H1 (cell line): Measurements from ENCODE around the gene ETV7. TPM values are rescaled to one million over a fixed set of nuclear protein-coding genes. Genes with fewer than 3 reads are reported as not detected.
A peak's percentile ranks its signal among the peaks of the same experiment; 100 is the strongest.

Source experiments
- CTCF ChIA-PET: fragments of 300-600 bp; sonication (Branson Sonifier 250); formaldehyde crosslinking; loops from one replicate; lab custom pipeline; 2021; ENCODE audit not compliant: partially characterized antibody; lab: Charles Lee
- POLR2A ChIA-PET: fragments of 300-600 bp; sonication (Branson Sonifier 250); formaldehyde crosslinking; loops from one replicate; lab custom pipeline; 2021; ENCODE audit warnings: inconsistent platforms; ENCODE audit not compliant: partially characterized antibody; lab: Charles Lee
- DNase-seq, 2 experiments: peaks; one replicate each; pipeline versions ENCODE4 v3.0.0 to v3.0.0-alpha.2; 2010 to 2022; ENCODE audit warnings: low spot score in 2 of 2, low read depth in 1 of 2, mixed read lengths in 1 of 2
- FAIRE-seq: peaks from 2 replicates; lab custom pipeline; 2011; peaks lifted over from hg19 to GRCh38; lab: Jason Lieb, UNC
- H2AFZ ChIP-seq: 2 replicates; pipeline ENCODE4 v1.8.1; 2012; ENCODE audit warnings: low read length, inconsistent platforms
- H2AK5ac ChIP-seq: 2 replicates; pipeline ENCODE4 v1.6.1; 2013; ENCODE audit warnings: low read depth, low read length
- H2BK120ac ChIP-seq: replicated peaks from 2 replicates; pipeline ENCODE3; 2013; ENCODE audit warnings: low read depth, low read length, inconsistent platforms
- H2BK12ac ChIP-seq: 2 replicates; pipeline ENCODE4 v1.6.1; 2013; ENCODE audit warnings: low read depth, low read length
- H2BK15ac ChIP-seq: 2 replicates; pipeline ENCODE4 v1.6.1; 2013; ENCODE audit warnings: low read length
- H2BK20ac ChIP-seq: 2 replicates; pipeline ENCODE4 v1.6.1; 2013; ENCODE audit warnings: low read length
- H2BK5ac ChIP-seq: 2 replicates; pipeline ENCODE4 v1.6.1; 2013; ENCODE audit warnings: low read depth, low read length
- H3K14ac ChIP-seq: 2 replicates; pipeline ENCODE4 v1.6.1; 2013; ENCODE audit warnings: inconsistent platforms; ENCODE audit not compliant: insufficient read length
- H3K18ac ChIP-seq: 2 replicates; pipeline ENCODE4 v1.6.1; 2013; ENCODE audit warnings: low read length; ENCODE audit errors: extremely low read depth
- H3K23ac ChIP-seq: 2 replicates; pipeline ENCODE4 v1.6.1; 2013; ENCODE audit warnings: inconsistent platforms; ENCODE audit not compliant: insufficient read length
- H3K23me2 ChIP-seq: 2 replicates; pipeline ENCODE4 v1.6.1; 2013; ENCODE audit warnings: low read depth, low read length
- H3K27ac ChIP-seq: 2 replicates; pipeline ENCODE4 v1.6.1; 2011; ENCODE audit warnings: low read depth, low read length, inconsistent platforms
- H3K27me3 ChIP-seq, 4 experiments: replicated peaks in 1 of 4; 1 replicate in 1 of 4; 2 replicates in 3 of 4; pipeline versions ENCODE4 v1.6.1 to v1.8.1; 2011 to 2013; ENCODE audit warnings: low read length in 3 of 4, mild to moderate bottlenecking in 3 of 4, inconsistent platforms in 2 of 4, mixed read lengths in 2 of 4, moderate library complexity in 1 of 4; ENCODE audit not compliant: control insufficient read depth in 3 of 4, insufficient read depth in 3 of 4; ENCODE audit errors: extremely low read depth in 1 of 4
- H3K36me3 ChIP-seq, 4 experiments: 2 replicates each; pipeline versions ENCODE4 v1.6.1 to v1.8.1; 2011 to 2013; ENCODE audit warnings: mild to moderate bottlenecking in 4 of 4, low read length in 3 of 4, moderate library complexity in 2 of 4, control low read depth in 1 of 4, inconsistent platforms in 1 of 4; ENCODE audit not compliant: insufficient read depth in 4 of 4, control insufficient read depth in 2 of 4
- H3K4ac ChIP-seq: replicated peaks from 2 replicates; pipeline ENCODE3; 2013; ENCODE audit warnings: low read length, low read depth, mixed read lengths, inconsistent platforms; ENCODE audit not compliant: insufficient read length
- H3K4me1 ChIP-seq, 4 experiments: replicated peaks in 1 of 4; 1 replicate in 1 of 4; 2 replicates in 3 of 4; pipeline versions ENCODE4 v1.6.1 to v1.8.1; 2011 to 2013; ENCODE audit warnings: low read length in 3 of 4, inconsistent platforms in 2 of 4, mixed read lengths in 1 of 4; ENCODE audit not compliant: insufficient read depth in 4 of 4, control insufficient read depth in 3 of 4
- H3K4me2 ChIP-seq, 2 experiments: 2 replicates each; pipeline versions ENCODE4 v1.6.1 to v1.8.1; 2011 to 2013; ENCODE audit warnings: low read depth in 2 of 2, low read length in 2 of 2, control low read depth in 1 of 2, inconsistent platforms in 1 of 2, mild to moderate bottlenecking in 1 of 2; ENCODE audit not compliant: insufficient read depth in 1 of 2
- H3K4me3 ChIP-seq, 4 experiments: fragments of 200-600, 300-600 bp in 1 of 4; sonication (generic), shearing (Covaris generic), sonication (Bioruptor Twin) in 1 of 4; 2 replicates each; pipeline versions ENCODE4 v1.5.1 to v1.8.1; 2011 to 2016; ENCODE audit warnings: low read length in 4 of 4, low read depth in 3 of 4, control low read depth in 2 of 4, inconsistent platforms in 2 of 4, mild to moderate bottlenecking in 2 of 4, mixed read lengths in 1 of 4, moderate library complexity in 1 of 4; ENCODE audit not compliant: insufficient read depth in 2 of 4; ENCODE audit errors: extremely low read depth in 1 of 4
- H3K56ac ChIP-seq: replicated peaks from 2 replicates; pipeline ENCODE3; 2013; ENCODE audit warnings: low read depth, mild to moderate bottlenecking, mixed read lengths, low read length, inconsistent platforms; ENCODE audit not compliant: insufficient read length
- H3K79me1 ChIP-seq: 2 replicates; pipeline ENCODE4 v1.6.1; 2013; ENCODE audit warnings: low read depth, low read length, control low read depth
- H3K79me2 ChIP-seq, 2 experiments: 2 replicates each; pipeline versions ENCODE4 v1.6.1 to v1.8.1; 2012 to 2013; ENCODE audit warnings: low read length in 2 of 2, mild to moderate bottlenecking in 2 of 2, inconsistent platforms in 1 of 2; ENCODE audit not compliant: insufficient read depth in 2 of 2, control insufficient read depth in 1 of 2
- H3K9ac ChIP-seq, 4 experiments: replicated peaks in 1 of 4; 1 replicate in 1 of 4; 2 replicates in 3 of 4; pipeline versions ENCODE4 v1.6.1 to v1.8.1; 2011 to 2013; ENCODE audit warnings: low read depth in 3 of 4, low read length in 3 of 4, control low read depth in 2 of 4, mild to moderate bottlenecking in 2 of 4, moderate library complexity in 2 of 4, inconsistent platforms in 1 of 4; ENCODE audit errors: extremely low read depth in 1 of 4
- H3K9me3 ChIP-seq, 2 experiments: 2 replicates each; pipeline versions ENCODE4 v1.6.1 to v1.8.1; 2012 to 2013; ENCODE audit warnings: mild to moderate bottlenecking in 2 of 2, moderate library complexity in 2 of 2, control low read depth in 1 of 2, inconsistent platforms in 1 of 2, low read depth in 1 of 2, low read length in 1 of 2, mixed read lengths in 1 of 2; ENCODE audit not compliant: insufficient read depth in 2 of 2
- H4K20me1 ChIP-seq, 2 experiments: replicated peaks in 1 of 2; 2 replicates each; pipeline versions ENCODE3 to v1.8.1; 2011 to 2013; ENCODE audit warnings: inconsistent platforms in 2 of 2, low read length in 2 of 2, mild to moderate bottlenecking in 1 of 2; ENCODE audit not compliant: insufficient read depth in 2 of 2, control insufficient read depth in 1 of 2
- H4K5ac ChIP-seq: 2 replicates; pipeline ENCODE4 v1.6.1; 2013; ENCODE audit warnings: low read length, low read depth, mixed read lengths, inconsistent platforms; ENCODE audit not compliant: insufficient read length
- H4K8ac ChIP-seq: 2 replicates; pipeline ENCODE4 v1.8.0; 2013; ENCODE audit warnings: mild to moderate bottlenecking, moderate library complexity, low read length, inconsistent platforms; ENCODE audit not compliant: insufficient read depth; ENCODE audit errors: extremely low read depth
- H4K91ac ChIP-seq: replicated peaks from 2 replicates; pipeline ENCODE3; 2013; ENCODE audit warnings: low read length, mixed read lengths, inconsistent platforms; ENCODE audit not compliant: insufficient read length
- ATF2 ChIP-seq: IDR thresholded peaks from 2 replicates; pipeline ENCODE4 v1.6.1; 2012; ENCODE audit warnings: low read length, inconsistent platforms
- BACH1 ChIP-seq: IDR thresholded peaks from 2 replicates; pipeline ENCODE4 v1.6.1; 2012; ENCODE audit warnings: low read length, improper control_type of control experiment
- CREB1 ChIP-seq: IDR thresholded peaks from 2 replicates; pipeline ENCODE4 v1.6.1; 2012; ENCODE audit warnings: inconsistent platforms
- CTBP2 ChIP-seq: IDR thresholded peaks from 2 replicates; pipeline ENCODE4 v1.7.0; 2011; ENCODE audit warnings: borderline replicate concordance, mild to moderate bottlenecking, moderate library complexity, mixed read lengths, low read length; ENCODE audit not compliant: insufficient read depth, insufficient read length
- GABPA ChIP-seq: IDR thresholded peaks from 2 replicates; pipeline ENCODE4 v1.6.1; 2011; ENCODE audit warnings: mild to moderate bottlenecking, low read length, moderate library complexity, borderline replicate concordance; ENCODE audit not compliant: insufficient read depth
- HDAC2 ChIP-seq, 2 experiments: fragments of 300-600 bp in 1 of 2; sonication (generic) in 1 of 2; IDR thresholded peaks; 2 replicates each; pipeline ENCODE4 v1.6.1; 2011 to 2012; ENCODE audit warnings: low read depth in 2 of 2, low read length in 2 of 2, mild to moderate bottlenecking in 2 of 2, moderate library complexity in 2 of 2, borderline replicate concordance in 1 of 2, inconsistent platforms in 1 of 2
- JUND ChIP-seq: IDR thresholded peaks from 2 replicates; pipeline ENCODE4 v1.6.1; 2011; ENCODE audit warnings: mild to moderate bottlenecking, improper control_type of control experiment, low read length
- KDM5A ChIP-seq: fragments of 200-600 bp; IDR thresholded peaks from 2 replicates; pipeline ENCODE4 v1.7.1; 2012; ENCODE audit warnings: mild to moderate bottlenecking, low read length, inconsistent platforms, mixed read lengths
- PHF8 ChIP-seq: fragments of 200-600 bp; sonication (generic); conservative IDR thresholded peaks from 2 replicates; pipeline ENCODE4 v1.7.1; 2012; ENCODE audit warnings: low read depth, mild to moderate bottlenecking, inconsistent platforms, low read length, moderate library complexity
- RXRA ChIP-seq: IDR thresholded peaks from 2 replicates; pipeline ENCODE4 v1.6.1; 2011; ENCODE audit warnings: low read depth, mild to moderate bottlenecking, low read length, moderate library complexity; ENCODE audit not compliant: insufficient read depth
- SP4 ChIP-seq: IDR thresholded peaks from 2 replicates; pipeline ENCODE4 v1.6.1; 2012; ENCODE audit warnings: low read length, inconsistent platforms
- YY1 ChIP-seq: IDR thresholded peaks from 2 replicates; pipeline ENCODE4 v1.6.1; 2011; ENCODE audit warnings: low read depth, mild to moderate bottlenecking, low read length
- WGBS, 2 experiments: shearing (Covaris generic) in 1 of 2; methylation state at CpG; one replicate each; pipeline versions ENCODE4 v1.1.6 to v1.1.7; 2013 to 2015; ENCODE audit warnings: low lambda C conversion rate in 2 of 2, mixed read lengths in 2 of 2, inconsistent platforms in 1 of 2, low coverage in 1 of 2, missing lambda C conversion rate in 1 of 2; ENCODE audit not compliant: insufficient replicate concordance in 2 of 2, insufficient coverage in 1 of 2, insufficient read length in 1 of 2; ENCODE audit errors: extremely low coverage in 1 of 2, missing lambda C conversion rate in 1 of 2; 5-methylcytosine and 5-hydroxymethylcytosine counted together
- polyA plus RNA-seq, 7 experiments: library from polyadenylated mRNA; depleted of rRNA in 3 of 7; stranded (reverse) in 5 of 7; unstranded in 2 of 7; fragments of >200 nt in 5 of 7; fragments of 200-250 nt in 2 of 7; gene quantifications; 1 replicate in 5 of 7; 2 replicates in 1 of 7; 4 replicates in 1 of 7; pipeline versions ENCODE4 v1.2.1 to v1.2.3, GENCODE V29; 2011 to 2013; ENCODE audit warnings: missing spikeins in 2 of 7, mixed read lengths in 2 of 7
- total RNA-seq: library from RNA; stranded (reverse); fragmentation: NEBNext Ultra II Directional; extraction: Animal tissue kit (Norgen Biotek cat#: 25700); gene quantifications from 2 replicates; pipeline ENCODE4 v1.2.1, GENCODE V29; 2021

ETV7 gene
- total and polyA plus RNA-seq, 2 of the 8 experiments (the other 6 are each of a cell fraction or from before 2014, with no cell fraction given) = 0.54 to 2.4 TPM

GRCh38 chr6:36432151-36432671 lies 44.7 kb upstream of the ETV7 start:
- ChIA-PET CTCF (interaction anchor here (1.2 kb wide), 1 partner anchor 155 kb away, joined by 4 read pairs; no protein-coding TSS in a partner anchor), POLR2A (interaction anchor here (1.6 kb wide), 1 partner anchor 163 kb away, joined by 5 read pairs; no protein-coding TSS in a partner anchor)
- WGBS, 2 experiments = 86% methylated on average over 4 of the region's 4 CpGs; no CpG with 5 or more reads in 1 of the 2 experiments
- Histone ChIP-seq H2BK20ac (no peak overlapping the region), H3K27me3 (no peaks in the 10 kb centered on the region), H4K5ac (no peak overlapping the region), H3K4me3 (no peak overlapping the region), H4K20me1 (no peaks in the 10 kb centered on the region), H3K18ac (no peak overlapping the region), H2BK12ac (no peak overlapping the region), H2BK120ac (no peak overlapping the region), H3K23ac (no peak overlapping the region), H3K36me3 (no peaks in the 10 kb centered on the region), H2BK15ac (no peak overlapping the region), H4K8ac (no peak overlapping the region), H3K14ac (no peak overlapping the region), H3K79me1 (no peaks in the 10 kb centered on the region), H3K27ac (no peak overlapping the region), H3K56ac (no peak overlapping the region), H4K91ac (no peak overlapping the region), H3K79me2 (no peaks in the 10 kb centered on the region), H3K9ac (no peak overlapping the region), H3K23me2 (no peaks in the 10 kb centered on the region), H3K9me3 (no peaks in the 10 kb centered on the region), H3K4ac (no peak overlapping the region), H3K4me2 (no peak overlapping the region), H3K4me1 (no peaks in the 10 kb centered on the region), H2BK5ac (no peak overlapping the region), H2AFZ (peak overlapping the region; percentile 8; the same call in 1 of the 2 replicates), H2AK5ac (no peak overlapping the region)
- no peak for FAIRE-seq
- DNase-seq = no peak
- TF ChIP-seq YY1 = no peak
- no peak for TF ChIP-seq ATF2
- no peak for TF ChIP-seq JUND
- no peak for TF ChIP-seq KDM5A
- no peak for TF ChIP-seq SP4
- TF ChIP-seq PHF8 = no peak
- no peak for TF ChIP-seq HDAC2 (IDR thresholded peaks at IDR 0.05; ENCODE audit: borderline replicate concordance in 1 of 2, low read depth in 2 of 2, low read length in 2 of 2)
- no peak for TF ChIP-seq CTBP2
- no peak for TF ChIP-seq CREB1
- no peak for TF ChIP-seq RXRA
- TF ChIP-seq BACH1 = no peak
- no peak for TF ChIP-seq GABPA
